C4-2B (cell line): ENCODE measurements around the gene INPP5B.
"Not testable (repeated sequence)": the region's sequence is repeated elsewhere in the genome, so short reads cannot be mapped to it uniquely, and the experiment has no call there.

Experiments used
- H3K27ac ChIP-seq: fragments of 450-650 bp; 2 replicates; pipeline ENCODE4 v1.5.1; 2017
- ZFX ChIP-seq: fragments of 450-650 bp; IDR thresholded peaks from 2 replicates; pipeline ENCODE4 v1.6.1; 2017
- TF ChIP-seq, protein P1 (sequence below): fragments of 450-650 bp; conservative IDR thresholded peaks from 2 replicates; pipeline ENCODE4 v1.5.1; 2017; ENCODE audit warnings: mild to moderate bottlenecking

Gene INPP5B

DNA sequence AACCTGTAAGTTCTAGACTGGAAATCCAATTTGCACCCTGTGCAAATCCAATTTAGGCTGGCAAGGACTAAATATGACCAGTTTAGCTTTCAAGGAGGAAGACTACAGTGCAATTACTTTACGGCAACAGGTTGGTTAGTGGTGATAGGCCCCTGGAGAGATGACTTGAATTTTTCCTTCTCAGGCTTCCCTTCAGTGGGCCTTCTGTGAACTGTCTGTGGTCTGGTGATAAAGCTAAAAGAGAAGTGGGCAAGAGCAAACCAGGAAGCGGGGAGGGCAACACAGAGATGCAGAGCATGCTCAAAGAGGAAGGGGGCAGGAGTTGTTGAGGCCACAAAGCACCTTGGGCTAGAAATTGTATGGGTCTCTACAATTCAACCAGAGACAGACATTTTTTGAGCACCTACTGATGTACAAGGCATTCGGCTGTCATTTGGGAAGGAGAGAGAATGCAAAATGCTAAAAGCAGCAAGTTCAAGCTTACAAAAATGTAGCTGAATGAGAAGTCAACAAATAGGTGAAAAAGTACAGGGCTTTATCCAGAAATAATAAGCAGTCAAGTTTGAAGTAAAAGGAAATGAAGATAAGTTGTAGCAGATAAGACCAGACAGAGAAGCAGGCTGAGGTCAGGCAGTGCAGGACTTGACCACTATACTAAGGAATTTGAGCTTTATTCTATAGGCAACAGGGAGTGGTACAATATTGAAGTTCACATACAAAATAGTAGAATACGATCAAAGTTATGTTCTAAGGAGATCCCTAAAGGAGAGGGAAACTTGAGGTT is 23.9 kb downstream of the INPP5B start:
- TF ChIP-seq ZFX: no peak
- TF ChIP-seq, protein P1, sequence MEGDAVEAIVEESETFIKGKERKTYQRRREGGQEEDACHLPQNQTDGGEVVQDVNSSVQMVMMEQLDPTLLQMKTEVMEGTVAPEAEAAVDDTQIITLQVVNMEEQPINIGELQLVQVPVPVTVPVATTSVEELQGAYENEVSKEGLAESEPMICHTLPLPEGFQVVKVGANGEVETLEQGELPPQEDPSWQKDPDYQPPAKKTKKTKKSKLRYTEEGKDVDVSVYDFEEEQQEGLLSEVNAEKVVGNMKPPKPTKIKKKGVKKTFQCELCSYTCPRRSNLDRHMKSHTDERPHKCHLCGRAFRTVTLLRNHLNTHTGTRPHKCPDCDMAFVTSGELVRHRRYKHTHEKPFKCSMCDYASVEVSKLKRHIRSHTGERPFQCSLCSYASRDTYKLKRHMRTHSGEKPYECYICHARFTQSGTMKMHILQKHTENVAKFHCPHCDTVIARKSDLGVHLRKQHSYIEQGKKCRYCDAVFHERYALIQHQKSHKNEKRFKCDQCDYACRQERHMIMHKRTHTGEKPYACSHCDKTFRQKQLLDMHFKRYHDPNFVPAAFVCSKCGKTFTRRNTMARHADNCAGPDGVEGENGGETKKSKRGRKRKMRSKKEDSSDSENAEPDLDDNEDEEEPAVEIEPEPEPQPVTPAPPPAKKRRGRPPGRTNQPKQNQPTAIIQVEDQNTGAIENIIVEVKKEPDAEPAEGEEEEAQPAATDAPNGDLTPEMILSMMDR: no peak
- no peak overlapping the region for H3K27ac ChIP-seq

DNA sequence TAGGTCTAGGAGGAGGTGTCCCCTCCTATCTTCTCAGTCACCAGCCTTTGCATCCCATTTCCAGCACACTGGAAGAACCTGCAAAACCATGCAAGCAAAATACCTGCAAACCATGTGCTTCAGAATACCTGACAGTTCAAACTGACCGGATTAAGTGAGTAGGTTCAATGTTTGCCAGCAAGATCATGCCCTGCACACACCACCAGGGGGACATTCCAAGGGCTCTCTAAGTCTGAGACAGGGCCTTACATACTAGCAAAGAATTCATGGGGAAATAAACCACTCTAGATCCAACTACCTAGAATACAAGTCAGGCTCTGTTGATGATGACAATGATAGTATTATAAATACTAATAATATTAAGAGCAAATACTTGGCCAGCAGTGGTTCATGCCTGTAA is 27.6 kb downstream of the INPP5B start:
- no peak for TF ChIP-seq ZFX
- TF ChIP-seq, protein P1: no peak; the same call in 1 of the 2 replicates
- H3K27ac ChIP-seq: no peak overlapping the region

DNA sequence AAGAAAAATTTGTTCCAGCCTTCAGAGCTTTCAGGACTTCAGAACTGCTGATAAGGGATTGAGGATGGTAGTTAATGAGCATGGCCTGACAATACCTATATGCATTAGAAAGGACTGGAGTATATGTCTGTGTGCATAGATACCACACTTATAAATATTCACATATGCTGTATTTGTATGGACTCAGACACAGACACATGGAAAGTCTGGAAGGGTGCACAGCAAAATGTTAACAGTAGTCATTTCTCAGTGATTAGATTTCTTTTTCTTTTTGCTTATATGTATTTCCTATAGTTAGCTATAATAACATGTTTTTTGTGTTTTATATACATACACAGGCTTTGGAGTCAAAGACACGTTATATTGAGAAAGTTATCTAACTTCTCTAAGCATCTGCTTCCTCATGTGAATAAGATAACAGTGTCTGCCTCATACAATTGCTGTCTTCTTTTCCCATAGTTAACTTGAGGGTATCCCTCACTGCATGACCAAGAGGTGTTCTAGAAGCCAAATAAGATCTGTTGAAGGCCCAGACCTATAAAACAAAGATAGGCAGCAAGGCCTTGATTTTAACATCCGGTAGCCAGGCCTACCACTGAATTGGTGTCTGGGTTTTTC is 31.3 kb downstream of the INPP5B start:
- TF ChIP-seq ZFX: no peak
- TF ChIP-seq, protein P1: no peak
- H3K27ac ChIP-seq: no peak overlapping the region

DNA sequence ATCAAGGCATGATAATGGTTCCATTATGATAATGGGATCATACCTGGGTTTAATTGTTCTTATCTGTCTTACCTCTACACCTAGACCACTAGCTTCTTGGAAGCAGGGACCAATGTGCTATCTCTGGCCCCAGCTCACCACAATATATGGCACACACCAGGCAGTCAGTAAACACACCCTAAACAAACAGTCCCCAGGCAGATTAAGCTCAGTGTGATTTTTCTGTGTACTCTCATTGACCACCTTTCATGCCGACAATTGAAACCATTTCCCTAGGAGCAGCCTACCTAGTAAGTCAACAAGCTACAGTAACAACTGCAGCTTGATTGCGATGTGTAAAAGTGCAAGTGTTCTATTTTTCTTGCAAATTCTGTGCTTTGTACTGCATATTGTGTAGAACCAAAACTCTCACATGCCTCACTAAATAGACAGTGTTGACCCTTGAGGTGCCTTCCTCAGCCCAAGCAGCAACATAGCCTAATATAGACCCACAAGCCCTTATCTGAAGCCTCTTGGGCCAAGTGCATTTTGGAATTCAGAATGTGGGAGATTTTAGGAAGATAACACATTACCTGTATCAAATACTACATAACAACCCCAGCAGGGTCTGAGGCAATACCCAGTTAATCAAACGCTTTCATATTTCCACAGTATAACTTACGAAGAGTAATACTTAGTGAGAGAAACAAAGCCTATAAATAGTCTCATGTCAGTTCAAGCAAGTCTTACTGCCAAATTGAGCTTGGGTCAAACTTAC is 32.0 kb downstream of the INPP5B start:
- TF ChIP-seq ZFX: no peak
- TF ChIP-seq, protein P1: no peak
- no peak overlapping the region for H3K27ac ChIP-seq

DNA sequence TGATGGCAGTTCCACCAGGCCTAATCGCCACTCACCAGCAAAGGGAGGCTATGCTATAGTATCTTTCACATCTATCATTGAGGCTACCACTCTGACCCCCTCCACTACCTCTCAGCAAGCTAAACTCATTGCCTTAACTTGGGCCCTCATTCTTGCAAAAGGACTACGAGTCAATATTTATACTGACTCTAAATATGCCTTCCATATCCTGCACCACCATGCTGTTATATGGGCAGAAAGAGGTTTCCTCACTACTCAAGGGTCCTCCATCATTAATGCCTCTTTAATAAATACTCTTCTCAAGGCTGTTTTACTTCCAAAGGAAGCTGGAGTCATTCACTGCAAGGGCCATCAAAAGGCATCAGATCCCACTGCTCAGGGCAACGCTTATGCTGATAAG is 35.4 kb downstream of the INPP5B start:
- H3K27ac ChIP-seq: not testable (repeated sequence)

DNA sequence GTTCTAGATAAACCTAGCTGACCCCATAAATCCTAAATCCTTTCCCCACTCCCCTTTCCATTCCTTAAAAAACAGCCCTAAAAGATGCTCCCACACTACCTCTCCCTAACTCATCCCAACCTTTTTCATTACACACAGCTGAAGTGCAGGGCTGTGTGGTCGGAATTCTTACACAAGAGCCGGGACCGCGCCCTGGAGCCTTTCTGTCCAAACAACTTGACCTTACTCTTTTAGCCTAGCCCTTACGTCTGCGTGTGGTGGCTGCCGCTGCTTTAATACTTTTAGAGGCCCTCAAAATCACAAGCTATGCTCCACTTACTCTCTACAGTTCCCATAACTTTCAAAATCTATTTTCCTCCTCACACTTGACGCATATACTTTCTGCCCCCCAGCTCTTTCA is 36.0 kb downstream of the INPP5B start:
- not testable (repeated sequence) for H3K27ac ChIP-seq

DNA sequence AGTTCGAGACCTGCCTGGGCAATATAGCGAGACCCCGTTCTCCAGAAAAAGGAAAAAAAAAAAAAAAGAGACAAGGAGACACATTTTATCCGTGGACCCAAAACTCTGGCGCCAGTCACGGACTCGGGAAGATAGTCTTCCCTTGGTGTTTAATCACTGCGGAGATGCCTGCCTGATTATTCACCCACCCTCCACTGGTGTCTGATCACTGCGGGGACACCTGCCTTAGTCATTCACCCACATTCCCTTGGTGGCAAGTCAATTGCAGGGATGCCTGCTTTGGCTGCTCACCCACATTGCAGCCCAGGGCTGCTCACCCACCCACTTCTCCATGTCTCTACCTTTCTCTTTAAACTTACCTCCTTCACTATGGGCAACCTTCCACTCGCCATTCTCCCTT is 38.3 kb downstream of the INPP5B start:
- H3K27ac ChIP-seq: not testable (repeated sequence)

DNA sequence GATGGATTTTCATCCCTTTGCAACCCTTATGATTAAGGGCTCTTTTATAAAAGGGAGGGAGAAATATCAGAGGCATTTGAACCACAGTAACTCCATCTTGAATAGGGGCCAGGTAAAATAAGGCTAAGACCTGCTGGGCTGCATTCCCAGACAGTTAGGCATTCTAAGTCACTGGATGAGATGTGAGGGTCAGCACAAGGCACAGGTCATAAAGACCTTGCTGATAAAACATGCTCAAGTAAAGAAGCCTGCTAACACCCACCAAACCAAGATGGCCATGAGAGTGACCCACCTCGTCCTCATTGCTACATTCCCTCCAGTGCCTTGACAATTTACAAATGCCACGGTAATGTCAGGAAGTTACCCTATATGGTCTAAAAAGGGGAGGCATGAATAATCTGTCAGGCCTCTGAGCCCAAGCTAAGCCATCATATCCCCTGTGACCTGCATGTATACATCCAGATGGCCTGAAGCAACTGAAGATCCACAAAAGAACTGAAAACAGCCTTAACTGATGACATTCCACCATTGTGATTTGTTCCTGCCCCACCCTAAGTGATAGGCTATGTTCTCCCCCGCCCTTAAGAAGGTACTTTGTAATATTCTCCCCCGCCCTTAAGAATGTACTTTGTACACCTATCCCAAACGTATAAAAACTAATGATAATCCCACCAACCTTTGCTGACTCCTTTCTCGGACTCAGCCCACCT is 39.3 kb downstream of the INPP5B start:
- not testable (repeated sequence) for H3K27ac ChIP-seq

DNA sequence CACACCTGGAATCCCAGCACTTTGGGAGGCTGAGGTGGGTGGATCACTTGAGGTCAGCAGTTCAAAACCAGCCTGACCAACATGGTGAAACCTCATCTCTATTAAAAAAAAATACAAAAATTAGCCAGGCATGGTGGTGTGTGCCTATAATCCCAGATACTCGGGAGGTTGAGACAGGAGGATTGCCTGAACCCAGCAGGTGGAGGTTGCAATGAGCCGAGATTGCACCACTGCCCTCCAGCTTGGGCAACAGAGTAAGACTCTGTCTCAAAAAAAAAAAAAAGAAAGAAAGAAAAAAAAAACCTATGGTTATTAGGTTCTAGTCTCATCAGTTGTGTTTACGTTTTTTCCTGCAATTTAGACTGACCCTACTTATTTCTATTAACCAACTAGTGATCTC is 40.3 kb downstream of the INPP5B start:
- H3K27ac ChIP-seq: not testable (repeated sequence)

DNA sequence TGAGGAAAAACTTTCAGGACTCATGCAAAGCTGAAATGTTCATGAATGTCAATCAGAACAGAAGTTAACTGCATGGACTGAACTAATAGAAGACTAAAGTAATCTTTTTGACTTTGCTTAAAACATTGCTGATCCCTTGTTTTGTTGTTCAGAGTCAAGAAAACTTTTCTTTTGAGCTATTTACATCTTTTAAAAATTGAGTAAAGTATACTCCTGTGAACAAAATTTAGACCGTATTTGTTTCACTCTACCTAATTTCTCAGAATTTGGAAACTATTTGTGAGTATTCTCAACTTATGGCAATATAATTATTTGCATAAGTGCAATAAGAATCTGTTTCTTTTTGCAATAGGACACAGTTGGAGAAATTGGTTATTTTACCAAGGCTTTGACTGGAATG is 41.1 kb downstream of the INPP5B start:
- H3K27ac ChIP-seq: no peak overlapping the region

DNA sequence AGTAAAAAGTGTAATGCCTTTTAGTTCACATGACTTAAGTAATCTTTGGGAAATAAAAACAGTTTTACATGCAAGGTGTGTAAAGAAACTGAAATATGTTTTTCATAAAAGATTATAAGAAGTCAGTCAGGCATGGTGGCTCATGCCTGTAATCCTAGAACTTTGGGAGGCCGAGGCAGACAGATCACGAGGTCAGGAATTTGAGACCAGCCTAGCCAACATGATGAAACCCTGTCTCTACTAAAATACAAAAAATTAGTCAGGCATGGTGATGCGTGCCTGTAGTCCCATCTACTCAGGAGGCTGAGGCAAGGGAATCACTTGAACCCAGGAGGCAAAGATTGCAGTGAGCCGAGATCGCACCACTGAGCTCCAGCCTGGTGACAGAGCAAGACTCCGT is 42.9 kb downstream of the INPP5B start:
- not testable (repeated sequence) for H3K27ac ChIP-seq

More for the DNA sequence above, 41.1 kb downstream of the INPP5B start:
- TF ChIP-seq, protein P1: no peak
- no peak for TF ChIP-seq ZFX
